ACC112 (cell line): ENCODE results near the gene ROR1.
"Not testable (repeated sequence)": the region's sequence is repeated elsewhere in the genome, so short reads cannot be mapped to it uniquely, and the experiment has no call there.

ENCODE experiments used
- H2AFZ ChIP-seq: fragments of 200-600 bp; sonication (generic); one replicate; pipeline ENCODE4 v1.6.0; 2017; ENCODE audit warnings: antibody characterized with exemption, low read length; ENCODE audit not compliant: unreplicated experiment
- H3K27ac ChIP-seq: fragments of 200-600 bp; sonication (generic); 2 replicates; pipeline ENCODE4 v1.5.1; 2014; ENCODE audit warnings: low read depth, mild to moderate bottlenecking, antibody characterized with exemption, low read length, moderate library complexity
- H3K27me3 ChIP-seq: fragments of 200-600 bp; sonication (generic); 2 replicates; pipeline ENCODE4 v1.6.1; 2014; ENCODE audit warnings: mild to moderate bottlenecking, antibody characterized with exemption, low read length, moderate library complexity, mixed read lengths; ENCODE audit not compliant: insufficient read depth
- H3K36me3 ChIP-seq: fragments of 200-600 bp; sonication (generic); 2 replicates; pipeline ENCODE4 v1.6.1; 2016; ENCODE audit warnings: mild to moderate bottlenecking, antibody characterized with exemption, low read length, moderate library complexity, mixed read lengths; ENCODE audit not compliant: insufficient read depth
- H3K4me1 ChIP-seq: fragments of 200-600 bp; sonication (generic); one replicate; pipeline ENCODE4 v1.6.1; 2016; ENCODE audit warnings: low read length, mixed read lengths; ENCODE audit not compliant: insufficient read depth, unreplicated experiment, control insufficient read depth
- H3K4me3 ChIP-seq: fragments of 200-600 bp; sonication (generic); 2 replicates; pipeline ENCODE4 v1.5.1; 2014; ENCODE audit warnings: mild to moderate bottlenecking, low read depth, low read length
- H3K79me2 ChIP-seq: fragments of 200-600 bp; sonication (generic); one replicate; pipeline ENCODE4 v1.6.0; 2016; ENCODE audit warnings: low read length; ENCODE audit not compliant: control insufficient read depth, unreplicated experiment, insufficient read depth

ROR1 gene

GRCh38 chr1:63779338-63780211 lies 5.8 kb downstream of the ROR1 start:
- H3K36me3 ChIP-seq = no peaks in the 10 kb centered on the region
- H3K79me2 ChIP-seq = peaks cover 67% of the 10 kb centered on the region
- H3K4me3 ChIP-seq = peak overlapping the region; percentile 3
- H3K27me3 ChIP-seq = no peaks in the 10 kb centered on the region
- peaks cover 30% of the 10 kb centered on the region for H3K4me1 ChIP-seq
- no peak overlapping the region for H3K27ac ChIP-seq
- peak overlapping the region; percentile 6 for H2AFZ ChIP-seq

GRCh38 chr1:63780565-63780964 lies 6.7 kb downstream of the ROR1 start:
- Histone ChIP-seq H3K27me3 (no peaks in the 10 kb centered on the region), H3K79me2 (peaks cover 60% of the 10 kb centered on the region), H3K36me3 (no peaks in the 10 kb centered on the region), H3K4me1 (peaks cover 30% of the 10 kb centered on the region), H3K4me3 (no peak overlapping the region), H2AFZ (no peak overlapping the region), H3K27ac (no peak overlapping the region)

- H3K4me1 ChIP-seq = peaks cover 15% of the 10 kb centered on the region
- H3K79me2 ChIP-seq = peaks cover 45% of the 10 kb centered on the region
- no peak overlapping the region for H3K4me3 ChIP-seq
- H2AFZ ChIP-seq = no peak overlapping the region
- no peak overlapping the region for H3K27ac ChIP-seq
- H3K27me3 ChIP-seq = no peaks in the 10 kb centered on the region
- no peaks in the 10 kb centered on the region for H3K36me3 ChIP-seq
Observed at GRCh38 chr1:63782982-63783381, 9.2 kb downstream of the ROR1 start.

- no peak overlapping the region for H3K27ac ChIP-seq
- H3K79me2 ChIP-seq = peaks cover 38% of the 10 kb centered on the region
- no peaks in the 10 kb centered on the region for H3K27me3 ChIP-seq
- peaks cover 7% of the 10 kb centered on the region for H3K4me1 ChIP-seq
- no peak overlapping the region for H3K4me3 ChIP-seq
- no peaks in the 10 kb centered on the region for H3K36me3 ChIP-seq
- H2AFZ ChIP-seq = no peak overlapping the region
Observed at GRCh38 chr1:63784083-63784482, 10.3 kb downstream of the ROR1 start.

GRCh38 chr1:63784489-63785390 lies 10.9 kb downstream of the ROR1 start:
- Histone ChIP-seq H3K4me3 (no peak overlapping the region), H3K4me1 (peaks cover 3% of the 10 kb centered on the region), H3K79me2 (peaks cover 32% of the 10 kb centered on the region), H2AFZ (no peak overlapping the region), H3K27ac (no peak overlapping the region), H3K36me3 (no peaks in the 10 kb centered on the region), H3K27me3 (no peaks in the 10 kb centered on the region)

- H3K4me3 ChIP-seq, H3K36me3 ChIP-seq, H3K27me3 ChIP-seq, H3K4me1 ChIP-seq, H2AFZ ChIP-seq, H3K27ac ChIP-seq: not testable (repeated sequence)
- H3K79me2 ChIP-seq = peaks cover 19% of the 10 kb centered on the region
Observed at GRCh38 chr1:63787270-63787669, 13.5 kb downstream of the ROR1 start.

GRCh38 chr1:63787875-63788274 lies 14.1 kb downstream of the ROR1 start:
- Histone ChIP-seq H3K79me2 (peaks cover 20% of the 10 kb centered on the region), H2AFZ (no peak overlapping the region), H3K4me3 (no peak overlapping the region), H3K36me3 (no peaks in the 10 kb centered on the region), H3K27me3 (no peaks in the 10 kb centered on the region), H3K4me1 (no peaks in the 10 kb centered on the region), H3K27ac (no peak overlapping the region)

GRCh38 chr1:63789856-63790605 lies 16.2 kb downstream of the ROR1 start:
- Histone ChIP-seq H3K27me3 (no peaks in the 10 kb centered on the region), H2AFZ (no peak overlapping the region), H3K27ac (no peak overlapping the region), H3K4me3 (no peak overlapping the region), H3K4me1 (no peaks in the 10 kb centered on the region), H3K79me2 (peaks cover 16% of the 10 kb centered on the region), H3K36me3 (no peaks in the 10 kb centered on the region)

GRCh38 chr1:63790989-63791388 lies 17.2 kb downstream of the ROR1 start:
- H3K27me3 ChIP-seq = no peaks in the 10 kb centered on the region
- no peaks in the 10 kb centered on the region for H3K36me3 ChIP-seq
- H3K4me1 ChIP-seq = no peaks in the 10 kb centered on the region
- peaks cover 12% of the 10 kb centered on the region for H3K79me2 ChIP-seq
- no peak overlapping the region for H3K27ac ChIP-seq
- H2AFZ ChIP-seq = no peak overlapping the region
- no peak overlapping the region for H3K4me3 ChIP-seq

- H3K27me3 ChIP-seq = no peaks in the 10 kb centered on the region
Observed at GRCh38 chr1:63792152-63792551, 18.3 kb downstream of the ROR1 start.

More at GRCh38 chr1:63792152-63792551, 18.3 kb downstream of the ROR1 start:
- H3K27ac ChIP-seq = no peak overlapping the region
- no peaks in the 10 kb centered on the region for H3K36me3 ChIP-seq
- H3K79me2 ChIP-seq = peaks cover 7% of the 10 kb centered on the region
- peaks cover 4% of the 10 kb centered on the region for H3K4me1 ChIP-seq
- no peak overlapping the region for H2AFZ ChIP-seq
- H3K4me3 ChIP-seq = no peak overlapping the region
